GM18511 (cell line): Measurements from ENCODE around the gene CXCR3.
"Not testable (repeated sequence)": the region's sequence is repeated elsewhere in the genome, so short reads cannot be mapped to it uniquely, and the experiment has no call there.

Experiments used
- ATAC-seq: cut with Tn5 transposase; IDR thresholded peaks from one replicate; pipeline ENCODE4 v1.9.1; 2021; ENCODE audit warnings: mild to moderate bottlenecking, moderate library complexity; ENCODE audit not compliant: unreplicated experiment

The CXCR3 gene

GRCh38 chrX:71612256-71612655, 6.1 kb downstream of the CXCR3 start:
- no peak for ATAC-seq

- ATAC-seq: not testable (repeated sequence)
Observed at GRCh38 chrX:71611736-71612135, 6.6 kb downstream of the CXCR3 start.

- ATAC-seq: no peak
Observed at GRCh38 chrX:71609095-71609750, 9.1 kb downstream of the CXCR3 start.

GRCh38 chrX:71607488-71607887, 10.8 kb downstream of the CXCR3 start:
- ATAC-seq: no peak

DNA sequence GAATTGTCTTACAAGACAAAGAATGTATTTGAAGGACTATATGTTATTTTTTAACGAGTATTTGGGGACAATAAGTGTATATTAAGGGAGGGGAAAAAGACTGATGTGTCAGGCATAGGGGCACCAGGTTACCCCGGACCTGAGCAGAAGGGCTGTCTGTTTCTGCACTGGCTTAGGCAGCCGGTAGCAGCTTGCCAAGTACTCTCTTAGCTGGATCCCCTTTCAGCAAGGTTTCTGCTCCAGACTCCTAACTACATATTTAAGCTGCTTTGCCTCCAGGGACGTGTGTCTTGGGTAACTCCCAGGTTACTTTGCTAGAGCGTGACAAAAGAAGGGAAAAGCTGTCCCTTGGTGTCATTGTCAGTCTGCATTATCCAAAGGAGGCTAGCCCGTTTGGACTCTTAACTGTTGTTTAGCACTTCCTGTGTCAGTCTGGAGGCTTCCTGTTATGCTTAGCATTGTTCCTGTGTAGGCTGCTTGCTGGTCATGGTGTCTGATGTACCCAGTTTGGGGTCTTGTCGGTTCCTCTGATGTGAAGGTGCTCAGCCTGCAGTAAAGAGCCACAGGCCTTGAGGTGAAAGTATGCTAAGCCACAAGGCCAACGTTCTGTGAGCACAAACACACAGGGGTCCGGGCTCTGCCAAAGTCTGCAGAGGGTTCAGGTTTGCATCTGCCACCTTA, 11.6 kb downstream of the CXCR3 start:
- no peak for ATAC-seq

DNA sequence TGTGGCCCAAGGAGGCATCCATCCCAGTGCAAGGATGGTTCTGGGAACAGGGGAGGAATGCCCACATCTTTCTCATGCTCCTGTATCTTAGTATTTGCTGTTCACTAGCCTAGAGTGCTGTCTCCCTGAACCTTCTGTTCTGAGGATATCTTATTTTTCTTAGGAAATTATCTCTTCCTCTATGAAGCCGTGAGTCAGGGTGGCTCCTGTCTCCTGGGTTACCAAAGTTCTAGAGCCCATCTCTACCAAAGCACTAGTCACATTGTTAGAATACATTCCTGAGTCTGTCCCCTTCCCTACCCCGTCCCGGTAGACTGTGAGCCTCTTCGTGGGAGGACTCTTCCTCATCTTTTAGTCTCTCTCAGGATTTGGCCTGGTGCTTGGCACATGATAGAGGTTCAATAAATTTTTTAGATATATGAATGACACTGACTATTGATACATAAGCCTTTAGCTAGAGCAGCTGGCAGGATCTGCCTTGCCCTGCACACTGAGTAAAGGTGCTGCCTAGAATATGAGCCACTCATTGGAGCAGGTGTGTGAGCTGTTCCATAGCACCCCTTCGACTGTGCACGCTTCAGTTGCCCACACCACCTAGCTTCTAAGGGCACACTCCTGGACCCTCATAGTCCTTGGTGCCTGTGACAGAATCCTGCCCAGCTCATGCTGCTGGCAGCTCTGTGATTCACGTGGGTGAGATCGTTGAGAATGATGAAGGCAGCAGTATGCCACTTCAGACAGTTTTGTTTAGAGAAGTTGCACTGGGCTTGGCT, 13.3 kb downstream of the CXCR3 start:
- no peak for ATAC-seq

- no peak for ATAC-seq
Observed at GRCh38 chrX:71604141-71604540, 14.2 kb downstream of the CXCR3 start.

DNA sequence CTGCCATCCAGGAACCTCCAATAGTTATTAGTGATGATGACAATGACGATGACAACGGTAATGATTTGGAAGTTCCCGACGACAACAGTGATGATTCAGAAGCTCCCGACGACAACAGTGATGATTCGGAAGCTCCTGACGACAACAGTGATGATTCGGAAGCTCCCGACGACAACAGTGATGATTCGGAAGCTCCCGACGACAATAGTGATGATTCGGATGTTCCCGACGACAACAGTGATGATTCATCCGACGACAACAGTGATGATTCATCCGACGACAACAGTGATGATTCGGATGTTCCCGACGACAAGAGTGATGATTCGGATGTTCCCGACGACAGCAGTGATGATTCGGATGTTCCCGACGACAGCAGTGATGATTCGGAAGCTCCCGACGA, 14.7 kb downstream of the CXCR3 start:
- ATAC-seq: no peak

DNA sequence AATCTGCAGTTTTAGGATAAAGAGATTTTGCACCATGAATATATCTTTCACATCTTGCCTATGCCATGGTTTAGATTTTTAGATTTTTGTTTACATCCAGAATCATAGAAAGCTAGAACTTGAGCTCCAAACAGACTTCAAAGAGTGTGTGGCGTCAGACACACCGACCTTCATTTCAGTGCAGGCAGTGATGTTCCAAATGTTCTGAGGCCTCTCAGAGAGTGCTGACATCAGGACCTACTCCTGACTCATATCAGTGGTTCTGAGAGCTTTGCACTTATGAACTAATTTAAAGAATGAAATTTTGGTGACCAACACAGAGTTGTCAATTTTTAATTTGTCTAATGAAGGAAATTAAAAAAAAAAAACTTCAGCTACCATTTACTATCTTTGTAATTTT, 18.3 kb downstream of the CXCR3 start:
- no peak for ATAC-seq

- not testable (repeated sequence) for ATAC-seq
Observed at GRCh38 chrX:71593210-71593609, 25.1 kb downstream of the CXCR3 start.

- ATAC-seq: no peak
Observed at GRCh38 chrX:71586929-71587328, 31.4 kb downstream of the CXCR3 start.

DNA sequence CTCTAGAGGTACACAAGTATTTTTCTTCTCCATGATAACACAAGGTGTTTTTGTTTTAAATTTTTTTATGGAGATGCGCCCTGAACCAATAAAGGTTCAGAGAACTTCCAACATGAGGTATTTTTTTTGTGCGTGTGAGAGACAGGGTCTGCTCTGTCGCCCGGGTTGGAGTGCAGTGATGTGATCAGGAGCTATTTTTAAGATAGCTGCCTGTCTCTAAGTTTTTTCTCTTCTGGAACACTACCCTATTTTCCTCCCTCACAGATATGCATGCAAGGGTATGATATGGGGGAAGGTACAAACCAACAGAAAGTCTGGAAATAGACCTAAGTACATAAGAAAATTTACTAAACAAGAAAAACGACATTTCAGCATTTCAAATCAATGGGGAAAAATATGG, 37.1 kb downstream of the CXCR3 start:
- no peak for ATAC-seq

DNA sequence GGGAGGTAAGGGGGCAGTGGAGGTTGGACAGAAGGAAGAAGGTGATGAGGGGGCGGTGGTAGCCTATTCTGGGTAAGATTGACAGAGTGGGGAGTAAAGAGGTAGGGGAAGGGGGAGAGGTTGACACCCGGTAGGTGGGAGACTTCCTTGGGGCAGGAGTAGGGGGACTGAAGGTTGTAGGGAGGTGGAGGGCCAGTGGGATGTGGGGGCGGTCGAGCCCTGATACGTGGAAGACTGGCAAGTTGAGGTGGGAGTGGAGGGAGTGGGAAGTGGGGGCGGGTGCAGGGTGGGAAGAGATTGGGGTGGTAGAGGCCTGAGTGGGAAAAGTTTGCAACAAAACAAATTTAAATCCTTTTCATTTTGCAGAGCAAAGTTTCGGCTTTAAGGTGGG, 38.3 kb downstream of the CXCR3 start:
- no peak for ATAC-seq

DNA sequence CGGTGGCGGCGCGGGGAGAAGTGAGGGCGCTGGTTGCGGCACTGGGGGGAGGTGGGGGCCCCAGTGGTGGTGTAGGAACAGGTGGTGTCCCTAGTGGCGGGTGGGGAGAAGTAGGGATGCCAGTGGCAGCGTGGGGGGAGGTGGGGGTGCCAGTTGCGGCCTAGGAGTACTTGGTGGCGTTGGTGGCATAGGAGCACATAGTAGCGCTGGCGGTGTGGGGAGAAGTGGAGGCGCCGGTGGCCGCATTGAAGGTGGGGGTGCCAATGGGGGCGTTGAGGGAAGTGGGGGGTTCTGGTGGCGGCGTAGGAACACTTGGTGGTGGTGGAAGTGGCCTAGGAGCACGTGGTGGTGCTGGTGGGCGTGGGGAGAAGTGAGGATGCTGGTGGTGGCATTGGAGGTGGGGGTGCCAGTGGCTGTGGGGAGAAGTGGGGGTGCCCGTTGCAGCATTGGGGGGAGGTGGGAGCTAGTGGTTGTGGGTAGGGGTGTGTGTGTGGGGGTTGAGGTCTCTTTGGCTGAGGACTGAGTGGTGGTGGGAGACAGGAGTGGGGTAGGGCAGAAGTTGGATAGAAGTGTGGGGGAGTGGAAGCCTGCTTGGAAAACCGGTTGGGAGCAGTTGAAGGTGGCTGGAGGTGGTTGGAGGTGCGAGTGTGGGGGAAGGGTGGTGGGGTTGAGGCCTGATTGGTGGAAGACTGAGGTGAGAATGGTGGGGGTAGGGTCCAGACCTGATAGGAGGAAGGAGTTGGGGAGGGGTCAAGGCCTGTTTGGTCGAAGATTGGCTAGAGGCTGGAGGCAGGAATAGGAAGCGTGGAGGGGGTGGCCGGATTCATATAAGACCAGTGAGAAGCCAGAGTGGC, 38.9 kb downstream of the CXCR3 start:
- ATAC-seq: no peak

GRCh38 chrX:71578253-71579135, 39.8 kb downstream of the CXCR3 start, which contains the start of gene GCNA:
Gene GCNA (plus strand): TSS chrX:71578437. CDS start chrX:71580822, 2,385 bp downstream.
- ATAC-seq: no peak

DNA sequence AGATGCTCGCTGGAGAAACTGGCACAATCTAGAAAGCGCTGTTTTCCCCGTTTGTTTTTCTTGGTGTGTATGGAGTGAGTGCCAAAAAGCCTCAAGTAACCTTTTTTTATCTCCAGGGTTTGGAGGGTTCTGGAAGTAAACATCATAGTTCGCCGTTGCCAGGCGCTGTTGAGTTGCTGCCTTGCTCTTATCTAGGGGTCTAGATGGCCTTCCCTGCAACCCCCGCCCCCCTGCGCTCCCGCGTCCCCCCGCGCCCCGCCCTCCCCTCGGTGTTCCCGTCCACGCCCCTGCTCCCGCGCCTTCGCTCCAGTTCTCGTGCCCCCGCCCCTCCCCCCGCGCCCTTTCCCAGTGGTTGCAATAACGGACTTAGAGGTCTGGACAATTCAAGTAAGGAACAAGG, 40.6 kb downstream of the CXCR3 start:
- no peak for ATAC-seq

DNA sequence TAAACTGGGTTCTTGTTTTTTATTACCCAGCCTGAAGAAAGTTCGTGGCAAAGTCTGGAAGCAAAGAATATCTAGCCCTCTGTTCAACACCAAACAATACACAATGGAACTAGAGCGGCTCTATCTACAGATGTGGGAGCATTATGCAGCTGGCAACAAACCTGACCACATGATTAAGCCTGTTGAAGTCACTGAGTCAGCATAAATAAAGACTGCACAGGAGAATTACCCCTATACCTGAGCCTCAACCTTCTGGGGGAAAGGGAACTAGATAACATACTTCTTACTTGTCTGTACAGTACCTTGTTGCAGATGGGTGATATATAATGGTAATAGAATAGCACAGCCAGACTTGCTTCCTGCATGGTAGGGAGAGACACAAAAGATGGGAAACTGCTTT, 44.7 kb downstream of the CXCR3 start:
- ATAC-seq: no peak

DNA sequence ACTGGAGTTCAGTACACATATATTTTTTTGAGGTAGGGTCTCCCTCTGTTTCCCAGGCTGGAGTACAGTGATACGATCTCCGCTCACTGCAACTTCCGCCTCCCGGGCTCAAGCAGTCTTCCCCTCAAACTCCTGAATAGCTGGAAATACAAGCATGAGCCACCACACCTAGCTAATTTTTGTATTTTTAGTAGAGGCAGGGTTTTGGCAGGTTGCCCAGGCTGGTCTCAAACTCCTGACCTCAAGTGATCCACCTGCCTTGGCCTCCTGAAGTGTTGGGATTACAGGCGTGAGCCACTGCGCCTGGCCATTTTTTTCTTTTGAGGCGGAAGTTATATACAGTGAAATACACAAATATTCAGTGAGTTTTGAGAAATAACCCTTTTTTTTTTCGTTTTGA, 46.9 kb downstream of the CXCR3 start:
- ATAC-seq: not testable (repeated sequence)
